SU-DHL-6 (cell line): ENCODE measurements around the gene SOX15.

Source experiments
- CTCF ChIP-seq: fragments of 200-600 bp; sonication (generic); IDR thresholded peaks from one replicate; pipeline ENCODE4 v1.5.1; 2017; ENCODE audit warnings: antibody characterized with exemption, mild to moderate bottlenecking, low read length, moderate library complexity; ENCODE audit not compliant: insufficient read depth, poor library complexity, severe bottlenecking
- EZH2phosphoT487 ChIP-seq: fragments of 200-600 bp; sonication (generic), shearing (Covaris generic); conservative IDR thresholded peaks from 2 replicates; pipeline ENCODE4 v1.6.1; 2018; ENCODE audit warnings: mild to moderate bottlenecking, antibody characterized with exemption, low read length, moderate library complexity, mixed read lengths

- no peak for TF ChIP-seq CTCF
- no peak for TF ChIP-seq EZH2phosphoT487
These were observed 30.9 kb upstream of the SOX15 start for GRCh38 chr17:7620835-7621234.
